Lung (tissue), 12 donors: ENCODE results near the gene TSPEAR. TPM values are rescaled to one million over a fixed set of nuclear protein-coding genes. Genes with fewer than 3 reads are reported as not detected.

Experiments used
- ATAC-seq: fragments of 200-7000 bp; cut with Tn5 transposase; one replicate; pipeline ENCODE4 v1.9.1; 2020; ENCODE audit warnings: moderate number of reproducible peaks; ENCODE audit not compliant: insufficient read depth, low FRiP score
- DNase-seq, 3 donors: peaks; one replicate each; pipeline ENCODE4 v3.0.0-alpha.2; 2013 to 2017
- H3K27ac ChIP-seq, 2 donors: one replicate each; pipeline ENCODE4 v1.5.1; 2013; ENCODE audit warnings: mild to moderate bottlenecking in 2 of 2, moderate library complexity in 2 of 2, control low read depth in 1 of 2, inconsistent platforms in 1 of 2, low read depth in 1 of 2, low read length in 1 of 2
- H3K27me3 ChIP-seq, 3 donors: one replicate each; pipeline ENCODE4 v1.5.1; 2013; ENCODE audit warnings: low read length in 2 of 3; ENCODE audit not compliant: control insufficient read depth in 3 of 3, insufficient read depth in 3 of 3
- H3K36me3 ChIP-seq, 4 donors: one replicate each; pipeline ENCODE4 v1.5.1; 2013; ENCODE audit warnings: low read length in 4 of 4, mild to moderate bottlenecking in 1 of 4, moderate library complexity in 1 of 4; ENCODE audit not compliant: control insufficient read depth in 4 of 4, insufficient read depth in 4 of 4
- H3K4me1 ChIP-seq, 5 donors: one replicate each; pipeline ENCODE4 v1.5.1; 2013; ENCODE audit warnings: low read length in 5 of 5, mild to moderate bottlenecking in 2 of 5, moderate library complexity in 1 of 5; ENCODE audit not compliant: control insufficient read depth in 5 of 5, insufficient read depth in 5 of 5
- H3K4me3 ChIP-seq: one replicate; pipeline ENCODE4 v1.5.1; 2013; ENCODE audit warnings: mild to moderate bottlenecking, control low read depth, moderate library complexity
- H3K9ac ChIP-seq, 2 donors: one replicate each; pipeline ENCODE4 v1.5.1; 2013; ENCODE audit warnings: low read length in 2 of 2, control low read depth in 1 of 2; ENCODE audit not compliant: insufficient read depth in 1 of 2
- H3K9me3 ChIP-seq, 4 donors: one replicate each; pipeline ENCODE4 v1.5.1; 2013; ENCODE audit warnings: low read length in 3 of 4, mild to moderate bottlenecking in 1 of 4, moderate library complexity in 1 of 4; ENCODE audit not compliant: control insufficient read depth in 4 of 4, insufficient read depth in 3 of 4
- CTCF ChIP-seq: IDR thresholded peaks from 2 replicates; pipeline ENCODE4 v1.5.1; 2012; ENCODE audit warnings: mild to moderate bottlenecking; ENCODE audit errors: control extremely low read depth, extremely low read depth
- WGBS, 2 donors: extraction: QIAGEN DNeasy Blood & Tissue Kit; methylation state at CpG; one replicate each; pipeline ENCODE4 v1.1.7; 2013; 5-methylcytosine and 5-hydroxymethylcytosine counted together
- polyA plus RNA-seq, 2 donors: library from polyadenylated mRNA; stranded (reverse); fragments of 200-250 nt; gene quantifications; one replicate each; pipeline ENCODE4 v1.2.1, GENCODE V29; 2013
- total RNA-seq, 2 donors: library from RNA; depleted of rRNA in 1 of 2; stranded (reverse); fragments of >200 nt in 1 of 2; gene quantifications; one replicate each; pipeline ENCODE4 v1.2.1, GENCODE V29; 2014 to 2021
- donor health status: control.
- donor health status: control.
- donor health status: Bipolar disorder and iron deficiency.
- donor health status: healthy.
- donor health status: DM: yes; HTN: yes; CAD: no.

Gene TSPEAR
- total and polyA plus RNA-seq, 4 donors = 0.02 to 2.1 (median 0.27) TPM

GRCh38 chr21:44710294-44710665, 1.1 kb downstream of the TSPEAR start:
- H3K4me1 ChIP-seq = peaks cover 0 to 30% (median 8%) of the 10 kb centered on the region in 5 donors
- TF ChIP-seq CTCF = no peak
- no peak for DNase-seq

GRCh38 chr21:44709426-44710293, 1.7 kb downstream of the TSPEAR start:
- H3K9ac ChIP-seq = no peak overlapping the region
- H3K36me3 ChIP-seq = no peaks in the 10 kb centered on the region
- no peak for TF ChIP-seq CTCF
- no peak overlapping the region for H3K27ac ChIP-seq
- no peak for ATAC-seq
- H3K27me3 ChIP-seq = peaks cover 35 to 87% (median 64%) of the 10 kb centered on the region in 3 donors
- H3K9me3 ChIP-seq = peaks cover 0 to 15% (median 0%) of the 10 kb centered on the region in 4 donors
- WGBS, 2 donors = 6% methylated on average over 38 to 45 of the region's 45 CpGs
- no peak overlapping the region for H3K4me3 ChIP-seq
- DNase-seq = peak in 1 of 3 donors; percentile 12
- H3K4me1 ChIP-seq = peaks cover 0 to 30% (median 8%) of the 10 kb centered on the region in 5 donors

More at GRCh38 chr21:44710294-44710665, 1.1 kb downstream of the TSPEAR start:
- Histone ChIP-seq H3K9me3 (peaks cover 0 to 13% (median 0%) of the 10 kb centered on the region in 4 donors), H3K27ac (no peak overlapping the region), H3K4me3 (no peak overlapping the region), H3K9ac (no peak overlapping the region), H3K36me3 (no peaks in the 10 kb centered on the region), H3K27me3 (peaks cover 33 to 92% (median 71%) of the 10 kb centered on the region in 3 donors)
- ATAC-seq = no peak
- WGBS, 2 donors = 6 to 7% methylated on average over 17 of the region's 17 CpGs

GRCh38 chr21:44708866-44709425, 2.4 kb downstream of the TSPEAR start:
- WGBS, 2 donors = 7 to 16% methylated on average over 24 to 25 of the region's 25 CpGs

More at GRCh38 chr21:44708866-44709425, 2.4 kb downstream of the TSPEAR start:
- no peak for TF ChIP-seq CTCF
- no peak for ATAC-seq
- Histone ChIP-seq H3K9ac (no peak overlapping the region), H3K4me3 (no peak overlapping the region), H3K27me3 (peaks cover 39 to 87% (median 63%) of the 10 kb centered on the region in 3 donors), H3K9me3 (peaks cover 0 to 16% (median 0%) of the 10 kb centered on the region in 4 donors), H3K36me3 (no peaks in the 10 kb centered on the region), H3K27ac (no peak overlapping the region), H3K4me1 (peaks cover 0 to 30% (median 8%) of the 10 kb centered on the region in 5 donors)
- DNase-seq = peak in 1 of 3 donors; percentile 10
